ENCODE data around the gene TNFAIP6.

GRCh38 chr2:151333083-151333482, 24.3 kb upstream of the TNFAIP6 start:
- TF ChIP-seq POLR2AphosphoS5 (IDR thresholded peaks at IDR 0.05; ENCODE audit: low read depth, low read length) (no peak), POLR2A (IDR thresholded peaks at IDR 0.05; ENCODE audit: low read depth, low read length) (no peak)

Measured in GM12892 (cell line).